BE2C (cell line): ENCODE results near the gene FAM219A.
"Not testable (repeated sequence)": the region's sequence is repeated elsewhere in the genome, so short reads cannot be mapped to it uniquely, and the experiment has no call there.

Experiments used
- DNase-seq: peaks from one replicate; pipeline ENCODE4 v3.0.0-alpha.2; 2020
- H3K27me3 ChIP-seq: fragments of 250-450 bp; sonication (Bioruptor Pico); 2 replicates; pipeline ENCODE4 v1.5.1; 2020; ENCODE audit warnings: mild to moderate bottlenecking
- H3K36me3 ChIP-seq: fragments of 250-450 bp; sonication (Bioruptor Pico); 2 replicates; pipeline ENCODE4 v1.5.1; 2020; ENCODE audit warnings: mild to moderate bottlenecking
- H3K4me1 ChIP-seq: fragments of 250-450 bp; sonication (Bioruptor Pico); 2 replicates; pipeline ENCODE4 v1.5.1; 2020
- H3K4me3 ChIP-seq: 2 replicates; pipeline ENCODE4 v1.5.1; 2011; ENCODE audit warnings: low read depth, low read length
- H3K9me3 ChIP-seq: fragments of 250-450 bp; sonication (Bioruptor Pico); 2 replicates; pipeline ENCODE4 v1.5.1; 2020
- CTCF ChIP-seq: IDR thresholded peaks from 2 replicates; pipeline ENCODE4 v1.5.1; 2012; ENCODE audit warnings: mild to moderate bottlenecking, low read depth, low read length

Gene FAM219A

GRCh38 chr9:34362614-34363214 is 95.7 kb downstream of the FAM219A start:
- H3K9me3 ChIP-seq = no peaks in the 10 kb centered on the region
- H3K36me3 ChIP-seq = no peaks in the 10 kb centered on the region
- no peaks in the 10 kb centered on the region; the same call in 1 of the 2 replicates for H3K4me1 ChIP-seq
- H3K4me3 ChIP-seq = no peak overlapping the region
- TF ChIP-seq CTCF = no peak
- H3K27me3 ChIP-seq = no peaks in the 10 kb centered on the region
- no peak for DNase-seq

- H3K27me3 ChIP-seq, H3K4me1 ChIP-seq, H3K4me3 ChIP-seq, H3K36me3 ChIP-seq, H3K9me3 ChIP-seq, DNase-seq: not testable (repeated sequence)
Measured at GRCh38 chr9:34352957-34353356, 105.4 kb downstream of the FAM219A start.

GRCh38 chr9:34352122-34352652 is 106.2 kb downstream of the FAM219A start:
- DNase-seq, H3K4me3 ChIP-seq: not testable (repeated sequence)

GRCh38 chr9:34349324-34349723 is 109.0 kb downstream of the FAM219A start:
- no peak for TF ChIP-seq CTCF
- Histone ChIP-seq H3K9me3 (no peaks in the 10 kb centered on the region), H3K4me3 (no peak overlapping the region), H3K27me3 (no peaks in the 10 kb centered on the region), H3K36me3 (no peaks in the 10 kb centered on the region), H3K4me1 (no peaks in the 10 kb centered on the region)
- DNase-seq = no peak

More at GRCh38 chr9:34352122-34352652, 106.2 kb downstream of the FAM219A start:
- H3K9me3 ChIP-seq, H3K27me3 ChIP-seq, H3K4me1 ChIP-seq, H3K36me3 ChIP-seq: not testable (repeated sequence)
